KOPT-K1 (cell line): Measurements from ENCODE around the gene HS3ST3A1.

Experiments
- H3K27ac ChIP-seq: fragments of 200-600 bp; sonication (generic); 2 replicates; pipeline ENCODE4 v1.5.1; 2016; ENCODE audit warnings: antibody characterized with exemption, mild to moderate bottlenecking, low read depth, low read length; ENCODE audit not compliant: poor library complexity, severe bottlenecking
- H3K36me3 ChIP-seq: fragments of 200-600 bp; sonication (generic); 2 replicates; pipeline ENCODE4 v1.5.1; 2017; ENCODE audit warnings: antibody characterized with exemption, mild to moderate bottlenecking, low read length, moderate library complexity; ENCODE audit not compliant: insufficient read depth
- H3K9me3 ChIP-seq: fragments of 200-600 bp; sonication (generic); 2 replicates; pipeline ENCODE4 v1.5.1; 2017; ENCODE audit warnings: antibody characterized with exemption, low read length, mild to moderate bottlenecking; ENCODE audit not compliant: insufficient read depth, poor library complexity, severe bottlenecking

The HS3ST3A1 gene

GRCh38 chr17:13592427-13592826, 9.3 kb downstream of the HS3ST3A1 start:
- Histone ChIP-seq H3K36me3 (no peaks in the 10 kb centered on the region), H3K9me3 (no peaks in the 10 kb centered on the region), H3K27ac (no peak overlapping the region)

- Histone ChIP-seq H3K9me3 (no peaks in the 10 kb centered on the region), H3K36me3 (no peaks in the 10 kb centered on the region), H3K27ac (no peak overlapping the region)
Observed at GRCh38 chr17:13590441-13590840, 11.3 kb downstream of the HS3ST3A1 start.

GRCh38 chr17:13589658-13590057, 12.1 kb downstream of the HS3ST3A1 start:
- H3K27ac ChIP-seq: no peak overlapping the region
- H3K9me3 ChIP-seq: no peaks in the 10 kb centered on the region
- H3K36me3 ChIP-seq: no peaks in the 10 kb centered on the region

GRCh38 chr17:13587487-13588338, 14.0 kb downstream of the HS3ST3A1 start:
- Histone ChIP-seq H3K9me3 (no peaks in the 10 kb centered on the region), H3K27ac (no peak overlapping the region), H3K36me3 (no peaks in the 10 kb centered on the region)

GRCh38 chr17:13584701-13585080, 17.0 kb downstream of the HS3ST3A1 start:
- H3K36me3 ChIP-seq: no peaks in the 10 kb centered on the region
- H3K9me3 ChIP-seq: no peaks in the 10 kb centered on the region
- H3K27ac ChIP-seq: no peak overlapping the region

- Histone ChIP-seq H3K9me3 (no peaks in the 10 kb centered on the region), H3K27ac (no peak overlapping the region), H3K36me3 (no peaks in the 10 kb centered on the region)
Observed at GRCh38 chr17:13583996-13584700, 17.6 kb downstream of the HS3ST3A1 start.

- no peaks in the 10 kb centered on the region for H3K36me3 ChIP-seq
Observed at GRCh38 chr17:13582776-13583547, 18.8 kb downstream of the HS3ST3A1 start.

GRCh38 chr17:13581925-13582324, 19.8 kb downstream of the HS3ST3A1 start:
- Histone ChIP-seq H3K9me3 (peaks cover 4% of the 10 kb centered on the region), H3K36me3 (no peaks in the 10 kb centered on the region), H3K27ac (no peak overlapping the region)

More at GRCh38 chr17:13582776-13583547, 18.8 kb downstream of the HS3ST3A1 start:
- no peaks in the 10 kb centered on the region for H3K9me3 ChIP-seq
- H3K27ac ChIP-seq: no peak overlapping the region

GRCh38 chr17:13580790-13581189, 20.9 kb downstream of the HS3ST3A1 start:
- Histone ChIP-seq H3K27ac (no peak overlapping the region), H3K9me3 (peaks cover 4% of the 10 kb centered on the region), H3K36me3 (no peaks in the 10 kb centered on the region)

GRCh38 chr17:13576661-13577526, 24.8 kb downstream of the HS3ST3A1 start:
- Histone ChIP-seq H3K36me3 (no peaks in the 10 kb centered on the region), H3K9me3 (peaks cover 11% of the 10 kb centered on the region), H3K27ac (no peak overlapping the region)

- Histone ChIP-seq H3K9me3 (peaks cover 11% of the 10 kb centered on the region), H3K36me3 (no peaks in the 10 kb centered on the region), H3K27ac (no peak overlapping the region)
Observed at GRCh38 chr17:13575922-13576419, 25.8 kb downstream of the HS3ST3A1 start.

- no peak overlapping the region for H3K27ac ChIP-seq
- no peaks in the 10 kb centered on the region for H3K36me3 ChIP-seq
Observed at GRCh38 chr17:13575466-13575865, 26.3 kb downstream of the HS3ST3A1 start.

GRCh38 chr17:13572581-13572980, 29.1 kb downstream of the HS3ST3A1 start:
- no peak overlapping the region for H3K27ac ChIP-seq
- H3K36me3 ChIP-seq: no peaks in the 10 kb centered on the region
- peaks cover 11% of the 10 kb centered on the region for H3K9me3 ChIP-seq

More at GRCh38 chr17:13575466-13575865, 26.3 kb downstream of the HS3ST3A1 start:
- peaks cover 11% of the 10 kb centered on the region for H3K9me3 ChIP-seq

GRCh38 chr17:13569398-13570123, 32.2 kb downstream of the HS3ST3A1 start:
- peaks cover 6% of the 10 kb centered on the region for H3K9me3 ChIP-seq
- no peak overlapping the region for H3K27ac ChIP-seq
- H3K36me3 ChIP-seq: no peaks in the 10 kb centered on the region
